GM23338 (cell line): ENCODE data around the gene IL17A. TPM values are rescaled to one million over a fixed set of nuclear protein-coding genes. Genes with fewer than 3 reads are reported as not detected.

ENCODE experiments used
- ATAC-seq: fragments of 200-7000 bp; cut with Tn5 transposase; 3 replicates; pipeline ENCODE4 v1.9.1; 2020
- DNase-seq: peaks from one replicate; pipeline ENCODE4 v3.0.0-alpha.2; 2015; ENCODE audit warnings: low spot score
- H2AFZ ChIP-seq: fragments of 200-600 bp; sonication (generic); 2 replicates; pipeline ENCODE4 v1.8.0; 2016; ENCODE audit warnings: antibody characterized with exemption, mild to moderate bottlenecking, moderate library complexity
- H3F3A ChIP-seq: fragments of 200-600 bp; sonication (generic); replicated peaks from 2 replicates; pipeline ENCODE4 v1.8.0; 2017; ENCODE audit warnings: antibody characterized with exemption, mixed run types, low read depth
- H3K27ac ChIP-seq: fragments of 200-600 bp; sonication (generic); 2 replicates; pipeline ENCODE4 v1.6.1; 2016; ENCODE audit warnings: low read depth
- H3K27me3 ChIP-seq: fragments of 200-600 bp; sonication (generic); 2 replicates; pipeline ENCODE4 v1.8.0; 2016; ENCODE audit warnings: mild to moderate bottlenecking, mixed run types, moderate library complexity; ENCODE audit not compliant: insufficient read depth
- H3K36me3 ChIP-seq: fragments of 200-600 bp; sonication (generic); 2 replicates; pipeline ENCODE4 v1.8.0; 2016; ENCODE audit warnings: mild to moderate bottlenecking; ENCODE audit not compliant: insufficient read depth
- H3K4me1 ChIP-seq: fragments of 200-600 bp; sonication (generic); 2 replicates; pipeline ENCODE4 v1.8.0; 2016; ENCODE audit warnings: mild to moderate bottlenecking, moderate library complexity; ENCODE audit not compliant: insufficient read depth
- H3K4me2 ChIP-seq: fragments of 200-600 bp; sonication (generic); 2 replicates; pipeline ENCODE4 v1.7.1; 2017; ENCODE audit warnings: mixed run types
- H3K4me3 ChIP-seq: fragments of 200-600 bp; sonication (generic); 2 replicates; pipeline ENCODE4 v1.6.1; 2016; ENCODE audit warnings: mixed run types
- H3K79me2 ChIP-seq: fragments of 200-600 bp; sonication (generic); replicated peaks from 2 replicates; pipeline ENCODE4 v1.8.0; 2017; ENCODE audit warnings: mild to moderate bottlenecking; ENCODE audit not compliant: insufficient read depth
- H3K9me2 ChIP-seq: fragments of 200-600 bp; sonication (generic); 2 replicates; pipeline ENCODE4 v1.8.0; 2017; ENCODE audit not compliant: insufficient read depth
- H4K20me1 ChIP-seq: fragments of 200-600 bp; sonication (generic); replicated peaks from 2 replicates; pipeline ENCODE4 v1.8.0; 2017; ENCODE audit warnings: mild to moderate bottlenecking; ENCODE audit not compliant: insufficient read depth
- H3K27ac Mint-ChIP-seq: 2 replicates; pipeline ENCODE4 v1.8.0; 2020; ENCODE audit warnings: inconsistent platforms, mild to moderate bottlenecking, moderate library complexity, mixed read lengths
- H3K27me3 Mint-ChIP-seq: 3 replicates; pipeline ENCODE4 v1.8.0; 2022; ENCODE audit warnings: low read depth, mild to moderate bottlenecking, moderate library complexity, mixed read lengths, inconsistent platforms; ENCODE audit not compliant: insufficient read depth, poor library complexity
- H3K36me3 Mint-ChIP-seq: 3 replicates; pipeline ENCODE4 v1.8.0; 2021; ENCODE audit warnings: low read depth, mild to moderate bottlenecking, inconsistent platforms, moderate library complexity, mixed read lengths
- H3K4me1 Mint-ChIP-seq: 3 replicates; pipeline ENCODE4 v1.8.0; 2020; ENCODE audit warnings: mild to moderate bottlenecking, inconsistent platforms, mixed read lengths
- H3K4me3 Mint-ChIP-seq: 3 replicates; pipeline ENCODE4 v1.8.0; 2021; ENCODE audit warnings: moderate library complexity, mild to moderate bottlenecking, inconsistent platforms, mixed read lengths
- H3K9me3 Mint-ChIP-seq: 3 replicates; pipeline ENCODE4 v1.8.0; 2020; ENCODE audit warnings: moderate library complexity, mild to moderate bottlenecking, inconsistent platforms, mixed read lengths
- CREB1 ChIP-seq: fragments of 250-450 bp; sonication (Bioruptor Pico); IDR thresholded peaks from 2 replicates; pipeline ENCODE4 v1.5.0; 2020; ENCODE audit warnings: low read depth, mild to moderate bottlenecking, moderate library complexity
- CTCF ChIP-seq, 2 experiments: fragments of 200-600 bp in 1 of 2; sonication (generic) in 1 of 2; conservative IDR thresholded peaks; 2 replicates each; pipeline versions ENCODE4 v1.5.1 to v1.6.1; 2016 to 2017; ENCODE audit warnings: antibody characterized with exemption in 2 of 2, low read depth in 2 of 2, mild to moderate bottlenecking in 2 of 2, moderate library complexity in 1 of 2
- ETS1 ChIP-seq: IDR thresholded peaks from 2 replicates; pipeline ENCODE4 v1.6.1; 2016; ENCODE audit warnings: antibody characterized with exemption
- EZH2 ChIP-seq: fragments of 200-600 bp; sonication (generic); IDR thresholded peaks from one replicate; pipeline ENCODE4 v1.8.0; 2017; ENCODE audit warnings: antibody characterized with exemption, mild to moderate bottlenecking, low read depth; ENCODE audit not compliant: unreplicated experiment
- EZH2phosphoT487 ChIP-seq: fragments of 200-600 bp; sonication (generic); IDR thresholded peaks from one replicate; pipeline ENCODE4 v1.8.1; 2018; ENCODE audit warnings: antibody characterized with exemption; ENCODE audit not compliant: unreplicated experiment
- JUNB ChIP-seq: IDR thresholded peaks from one replicate; pipeline ENCODE4 v1.6.1; 2016; ENCODE audit warnings: antibody characterized with exemption; ENCODE audit not compliant: unreplicated experiment
- NANOG ChIP-seq: IDR thresholded peaks from 2 replicates; pipeline ENCODE4 v1.6.1; 2016; ENCODE audit warnings: antibody characterized with exemption, borderline replicate concordance
- POLR2AphosphoS5 ChIP-seq: IDR thresholded peaks from 2 replicates; pipeline ENCODE4 v1.6.1; 2016; ENCODE audit warnings: antibody characterized with exemption, low read depth
- STAT1 ChIP-seq: IDR thresholded peaks from one replicate; pipeline ENCODE4 v1.6.1; 2016; ENCODE audit warnings: antibody characterized with exemption; ENCODE audit not compliant: unreplicated experiment
- ZNF331 ChIP-seq: fragments of 250-450 bp; sonication (Bioruptor Pico); IDR thresholded peaks from 2 replicates; pipeline ENCODE4 v1.5.0; 2020; ENCODE audit warnings: low read depth, mild to moderate bottlenecking, moderate library complexity
- ZNF462 ChIP-seq: fragments of 250-450 bp; sonication (Bioruptor Pico); IDR thresholded peaks from 2 replicates; pipeline ENCODE4 v1.5.0; 2020; ENCODE audit warnings: mild to moderate bottlenecking, moderate library complexity
- polyA plus RNA-seq: library from polyadenylated mRNA; unstranded; fragments of >200 nt; fragmentation: Nextera tagmentation; extraction: Ambion mirVana; gene quantifications from 2 replicates; pipeline ENCODE4 v1.2.1, GENCODE V29; 2016
- total RNA-seq: library from RNA; depleted of rRNA; stranded (reverse); fragments of >200 nt; shearing (Covaris generic); gene quantifications from 2 replicates; pipeline ENCODE4 v1.2.3, GENCODE V29; 2014

The IL17A gene
- total and polyA plus RNA-seq, 2 experiments from 2014 or later, result not detected

GRCh38 chr6:52180787-52181558, 5.2 kb upstream of the IL17A start (continued):
- TF ChIP-seq CTCF (conservative IDR thresholded peaks at IDR 0.05; ENCODE audit: low read depth in 2 of 2), result no peak
- no peak for TF ChIP-seq JUNB
- TF ChIP-seq EZH2, result no peak

GRCh38 chr6:52183131-52183713, 3.0 kb upstream of the IL17A start:
- peaks cover 14% of the 10 kb centered on the region; the same call in 2 of the 3 replicates for H3K4me1 Mint-ChIP-seq
- H3K9me3 Mint-ChIP-seq, result no peaks in the 10 kb centered on the region
- Histone ChIP-seq H3K4me1 (no peaks in the 10 kb centered on the region), H3K36me3 (no peaks in the 10 kb centered on the region), H3K27ac (no peak overlapping the region), H3K27me3 (no peaks in the 10 kb centered on the region), H4K20me1 (no peaks in the 10 kb centered on the region), H3K79me2 (no peaks in the 10 kb centered on the region), H3K9me2 (peaks cover 6% of the 10 kb centered on the region; the same call in 1 of the 2 replicates), H3K4me3 (no peak overlapping the region), H3F3A (no peaks in the 10 kb centered on the region), H2AFZ (peak overlapping the region; percentile 60), H3K4me2 (no peak overlapping the region)
- H3K27me3 Mint-ChIP-seq, result peaks cover 4% of the 10 kb centered on the region
- H3K36me3 Mint-ChIP-seq, result no peaks in the 10 kb centered on the region
- H3K4me3 Mint-ChIP-seq, result no peak overlapping the region
- H3K27ac Mint-ChIP-seq, result no peak overlapping the region
- ATAC-seq (no peak), DNase-seq (no peak)
- no peak for TF ChIP-seq ZNF462 (CRISPR knock-in tag)
- TF ChIP-seq POLR2AphosphoS5, result no peak
- no peak for TF ChIP-seq EZH2phosphoT487
- no peak for TF ChIP-seq STAT1
- no peak for TF ChIP-seq NANOG
- no peak for TF ChIP-seq EZH2
- TF ChIP-seq ZNF331 (CRISPR knock-in tag), result no peak
- TF ChIP-seq JUNB, result no peak
- no peak for TF ChIP-seq ETS1
- TF ChIP-seq CREB1 (CRISPR knock-in tag), result no peak
